Caco-2 (cell line): ENCODE results near the gene CAMSAP1. TPM values are rescaled to one million over a fixed set of nuclear protein-coding genes. Genes with fewer than 3 reads are reported as not detected.

Source experiments
- Bru-seq: library from RNA; stranded (reverse); fragments of 400-500 nt; gene quantifications from one replicate; lab custom pipeline; 2021; lab: Mats Ljungman, UMichigan
- BruChase-seq, 2 experiments: library from RNA; stranded (reverse); fragments of 400-500 nt; gene quantifications; one replicate each; lab custom pipeline; 2021; lab: Mats Ljungman, UMichigan
- BruUV-seq: library from RNA; stranded (reverse); fragments of 400-500 nt; replicated peaks from 2 replicates; lab custom pipeline; 2021; lab: Mats Ljungman, UMichigan
- CTCF ChIA-PET: fragments of 300-600 bp; sonication (Branson Sonifier 250); formaldehyde crosslinking; loops from one replicate; lab custom pipeline; 2022; ENCODE audit warnings: antibody characterized with exemption; lab: Charles Lee
- POLR2A ChIA-PET: fragments of 300-600 bp; sonication (Branson Sonifier 250); formaldehyde crosslinking; loops from one replicate; lab custom pipeline; 2022; ENCODE audit warnings: antibody characterized with exemption; lab: Charles Lee
- DNase-seq, 2 experiments: peaks; one replicate each; pipeline versions ENCODE4 v3.0.0 to v3.0.0-alpha.2; 2020 to 2022
- H3K27me3 ChIP-seq: replicated peaks from 2 replicates; pipeline ENCODE4 v1.6.0; 2011; ENCODE audit warnings: low read length; ENCODE audit not compliant: control insufficient read depth, insufficient read depth
- H3K36me3 ChIP-seq: 2 replicates; pipeline ENCODE4 v1.5.1; 2011; ENCODE audit warnings: low read length; ENCODE audit not compliant: control insufficient read depth, insufficient read depth
- H3K4me1 ChIP-seq: fragments of 250-450 bp; sonication (Bioruptor Pico); 2 replicates; pipeline ENCODE4 v1.5.1; 2020; ENCODE audit warnings: mild to moderate bottlenecking
- H3K4me3 ChIP-seq: 2 replicates; pipeline ENCODE4 v1.5.1; 2011; ENCODE audit warnings: low read depth, mild to moderate bottlenecking, control low read depth, low read length
- H3K9me3 ChIP-seq: fragments of 250-450 bp; sonication (Bioruptor Pico); 2 replicates; pipeline ENCODE4 v1.5.1; 2020; ENCODE audit warnings: mild to moderate bottlenecking, moderate library complexity
- H3K27ac Mint-ChIP-seq: one replicate; pipeline ENCODE4 v1.8.0; 2022; ENCODE audit warnings: mixed read lengths; ENCODE audit not compliant: unreplicated experiment
- H3K27me3 Mint-ChIP-seq: one replicate; pipeline ENCODE4 v1.8.0; 2022; ENCODE audit warnings: mixed read lengths; ENCODE audit not compliant: insufficient read depth, unreplicated experiment
- H3K36me3 Mint-ChIP-seq: one replicate; pipeline ENCODE4 v1.8.0; 2022; ENCODE audit warnings: mild to moderate bottlenecking, mixed read lengths; ENCODE audit not compliant: insufficient read depth, unreplicated experiment
- H3K4me1 Mint-ChIP-seq: one replicate; pipeline ENCODE4 v1.8.0; 2022; ENCODE audit warnings: low read depth, mixed read lengths; ENCODE audit not compliant: unreplicated experiment
- H3K4me3 Mint-ChIP-seq: one replicate; pipeline ENCODE4 v1.8.0; 2022; ENCODE audit warnings: mild to moderate bottlenecking, moderate library complexity, mixed read lengths; ENCODE audit not compliant: unreplicated experiment
- H3K9me3 Mint-ChIP-seq: one replicate; pipeline ENCODE4 v1.8.0; 2022; ENCODE audit warnings: mixed read lengths; ENCODE audit not compliant: unreplicated experiment
- CTCF ChIP-seq, 2 experiments: fragments of 200-600 bp in 1 of 2; IDR thresholded peaks; 1 replicate in 1 of 2; 2 replicates in 1 of 2; pipeline versions ENCODE4 v1.5.1 to v1.8.0; 2011 to 2022; ENCODE audit warnings: antibody characterized with exemption in 1 of 2, control low read depth in 1 of 2, inconsistent platforms in 1 of 2, low read depth in 1 of 2, low read length in 1 of 2, mild to moderate bottlenecking in 1 of 2, moderate library complexity in 1 of 2; ENCODE audit not compliant: insufficient read depth in 1 of 2, severe bottlenecking in 1 of 2, unreplicated experiment in 1 of 2
- intact Hi-C: fragments of 100-400 bp; cut with micrococcal nuclease; formaldehyde crosslinking; loops from one replicate; pipeline ENCODE4 v1.10.0; 2022; ENCODE audit not compliant: unreplicated experiment
- long read RNA-seq: library from polyadenylated mRNA; stranded (forward); transcript quantifications from one replicate; pipeline ENCODE4 v2.0.0, GENCODE V29; 2022
- total RNA-seq: library from RNA; stranded (reverse); gene quantifications from 2 replicates; pipeline ENCODE4 v1.2.3, GENCODE V29; 2022

The CAMSAP1 gene
- total RNA-seq = 31.3 and 38.2 TPM in 2 replicates
- Bru-seq, nascent RNA = percentile 72 among the genes with signal in this experiment
- percentile 74 among the genes with signal in this experiment for BruChase-seq, experiment 1, labeled RNA remaining after a 2-hour chase
- BruChase-seq, experiment 2, labeled RNA remaining after a 6-hour chase = percentile 76 among the genes with signal in this experiment
- long read RNA-seq, full-length matches to known transcripts = 2 of 20 reads
- long read RNA-seq, partial matches to known transcripts = 6 of 20 reads
- long read RNA-seq, other reads (novel, unspliced or antisense) = 12 of 20 reads

- peaks cover 20% of the 10 kb centered on the region for H3K4me1 Mint-ChIP-seq
- CTCF ChIA-PET = interaction anchor here (0.5 to 0.8 kb wide), 6 partner anchors 11 to 1739 kb away, joined by 3 to 5 read pairs (median 4); partner anchors contain the start of gene UBAC1
- peaks cover 48% of the 10 kb centered on the region for H3K36me3 Mint-ChIP-seq
- Histone ChIP-seq H3K4me3 (peak within 1 kb of the TSS; percentile 77), H3K36me3 (no peaks in the 10 kb centered on the region; the same call in 1 of the 2 replicates), H3K4me1 (peaks cover 21% of the 10 kb centered on the region; the same call in 1 of the 2 replicates), H3K9me3 (no peaks in the 10 kb centered on the region; the same call in 1 of the 2 replicates), H3K27me3 (no peaks in the 10 kb centered on the region)
- no peak for TF ChIP-seq CTCF (IDR thresholded peaks at IDR 0.05; ENCODE audit: insufficient read depth in 1 of 2, low read depth in 1 of 2, low read length in 1 of 2, severe bottlenecking in 1 of 2, unreplicated experiment in 1 of 2)
- DNase-seq = peak; percentile 92 to 95
- H3K27me3 Mint-ChIP-seq = no peaks in the 10 kb centered on the region
- peaks cover 12% of the 10 kb centered on the region for H3K9me3 Mint-ChIP-seq
- peak within 1 kb of the TSS; percentile 75 for H3K4me3 Mint-ChIP-seq
- intact Hi-C loops = loop anchor here (5.0 kb wide), 1 partner anchor 45 kb away; no protein-coding TSS in a partner anchor
- no TSS peak for BruUV-seq
- H3K27ac Mint-ChIP-seq = peak within 1 kb of the TSS; percentile 26
- POLR2A ChIA-PET = interaction anchor here (0.6 to 0.7 kb wide), 8 partner anchors 15 to 1333 kb away, joined by 3 to 6 read pairs (median 4); partner anchors contain the start of gene UBAC1
Measured at GRCh38 chr9:135907431-135908092, at the start of gene CAMSAP1. CAMSAP1 (minus strand) TSS chr9:135907546; CDS start chr9:135907159, 387 bp downstream.

GRCh38 chr9:135956802-135957174 is 49.4 kb upstream of the CAMSAP1 start:
- H3K4me3 ChIP-seq = no peak overlapping the region
- BruUV-seq = no TSS peak
- intact Hi-C loops = no loop called here
- DNase-seq = no peak
- H3K27ac Mint-ChIP-seq = peak overlapping the region; percentile 27
- no peak for TF ChIP-seq CTCF (IDR thresholded peaks at IDR 0.05; ENCODE audit: insufficient read depth in 1 of 2, low read depth in 1 of 2, low read length in 1 of 2, severe bottlenecking in 1 of 2, unreplicated experiment in 1 of 2)
- peaks cover 36% of the 10 kb centered on the region for H3K36me3 Mint-ChIP-seq
- H3K9me3 Mint-ChIP-seq = no peaks in the 10 kb centered on the region
- H3K4me3 Mint-ChIP-seq = no peak overlapping the region
- CTCF ChIA-PET = no interaction called here
- no peaks in the 10 kb centered on the region for H3K27me3 Mint-ChIP-seq
- no peaks in the 10 kb centered on the region; the same call in 1 of the 2 replicates for H3K36me3 ChIP-seq
- H3K4me1 ChIP-seq = peaks cover 11% of the 10 kb centered on the region
- no peaks in the 10 kb centered on the region for H3K9me3 ChIP-seq
- POLR2A ChIA-PET = no interaction called here
- peaks cover 7% of the 10 kb centered on the region for H3K4me1 Mint-ChIP-seq
- no peaks in the 10 kb centered on the region for H3K27me3 ChIP-seq
